ENCODE measurements around the gene CDH4.
"Not testable (repeated sequence)": the region's sequence is repeated elsewhere in the genome, so short reads cannot be mapped to it uniquely, and the experiment has no call there.

GRCh38 chr20:61479433-61479832 lies 227.4 kb downstream of the CDH4 start:
- TF ChIP-seq POLR2A, CTCF (IDR thresholded peaks at IDR 0.05): not testable (repeated sequence)
